Stimulated activated CD4-positive, alpha-beta T cell treated with anti-CD3 and anti-CD28 coated beads, Interleukin-4, amount 100 ng/mL, for 24 hours (primary cell): Measurements from ENCODE around the gene SORBS1.
"Not testable (repeated sequence)": the region's sequence is repeated elsewhere in the genome, so short reads cannot be mapped to it uniquely, and the experiment has no call there.

Experiments
- DNase-seq: peaks from one replicate; pipeline ENCODE4 v3.0.0-alpha.2; 2020

Gene SORBS1

DNA sequence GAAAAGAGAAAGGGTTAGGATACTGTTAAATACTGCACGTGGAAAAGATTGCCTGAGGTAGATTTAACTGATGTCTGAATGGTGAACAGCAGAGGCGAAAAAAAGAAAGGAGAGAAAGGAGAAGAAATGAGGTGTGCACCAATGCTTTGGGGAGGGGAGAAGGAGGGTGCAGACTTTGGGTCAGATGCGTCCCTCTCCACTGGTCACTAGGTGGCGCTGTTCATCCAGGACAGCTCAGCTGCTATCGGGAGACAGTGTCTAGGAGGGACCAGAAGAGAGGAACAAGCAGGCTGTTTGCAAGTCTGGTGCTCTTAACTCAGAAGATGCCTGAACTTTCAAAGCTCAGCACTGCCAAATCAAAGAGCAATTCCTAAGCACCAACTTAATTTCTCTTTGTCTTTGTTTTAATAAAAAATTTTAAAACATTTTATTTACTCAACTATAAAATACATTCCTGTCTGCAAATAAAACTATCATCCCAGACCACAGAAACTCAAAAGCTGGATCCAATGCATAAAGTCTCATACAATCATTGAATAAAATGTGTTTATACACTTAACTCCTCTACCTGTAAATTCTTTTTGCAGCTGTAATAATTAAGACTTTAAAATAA is 186.5 kb downstream of the SORBS1 start:
- DNase-seq: peak; percentile 59

- no peak for DNase-seq
Observed at GRCh38 chr10:95373660-95374059, 187.5 kb downstream of the SORBS1 start.

GRCh38 chr10:95364342-95364741 is 196.8 kb downstream of the SORBS1 start:
- no peak for DNase-seq

- peak; percentile 52 for DNase-seq
Observed at GRCh38 chr10:95363303-95363912, 197.8 kb downstream of the SORBS1 start.

- no peak for DNase-seq
Observed at GRCh38 chr10:95360122-95360714, 201.0 kb downstream of the SORBS1 start.

DNA sequence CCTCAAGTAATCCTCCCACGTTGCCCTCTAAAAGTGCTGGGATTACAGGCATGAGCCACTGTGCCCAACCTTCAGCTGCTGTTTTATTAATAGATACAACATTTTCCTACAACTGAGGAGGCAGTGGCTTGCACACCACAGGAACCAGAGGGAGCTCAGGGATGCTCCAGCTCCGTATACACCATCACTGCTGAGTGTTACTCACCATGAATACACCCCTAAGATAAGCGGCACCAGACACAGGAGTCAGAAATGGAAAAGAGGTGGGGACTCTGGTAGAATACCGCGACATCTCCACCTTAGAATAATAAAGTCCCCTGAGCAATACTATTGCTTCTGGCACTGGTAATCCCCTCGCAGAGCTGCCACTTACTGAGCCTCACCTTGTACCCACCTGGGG is 201.7 kb downstream of the SORBS1 start:
- DNase-seq: no peak

- no peak for DNase-seq
Observed at GRCh38 chr10:95356190-95356955, 204.8 kb downstream of the SORBS1 start.

DNA sequence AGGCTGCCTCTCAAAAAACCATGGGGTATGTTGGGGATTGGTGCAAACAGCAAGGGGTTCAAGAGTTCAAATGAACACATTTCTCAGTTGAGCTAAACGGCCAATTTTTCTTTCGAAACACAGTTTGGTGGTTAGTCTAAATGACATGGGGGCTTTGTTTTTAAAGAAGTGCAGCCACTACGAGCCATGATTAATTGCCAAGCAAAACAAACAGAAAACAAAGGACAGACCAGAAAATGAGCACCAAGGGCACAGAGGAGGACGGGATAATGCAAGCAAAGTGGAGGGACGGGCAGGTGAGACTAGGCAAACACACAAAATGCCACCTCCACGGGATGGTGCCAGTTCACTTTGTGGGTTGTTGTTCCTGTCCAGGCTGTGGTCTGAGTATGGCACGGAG is 205.9 kb downstream of the SORBS1 start:
- DNase-seq: no peak

DNA sequence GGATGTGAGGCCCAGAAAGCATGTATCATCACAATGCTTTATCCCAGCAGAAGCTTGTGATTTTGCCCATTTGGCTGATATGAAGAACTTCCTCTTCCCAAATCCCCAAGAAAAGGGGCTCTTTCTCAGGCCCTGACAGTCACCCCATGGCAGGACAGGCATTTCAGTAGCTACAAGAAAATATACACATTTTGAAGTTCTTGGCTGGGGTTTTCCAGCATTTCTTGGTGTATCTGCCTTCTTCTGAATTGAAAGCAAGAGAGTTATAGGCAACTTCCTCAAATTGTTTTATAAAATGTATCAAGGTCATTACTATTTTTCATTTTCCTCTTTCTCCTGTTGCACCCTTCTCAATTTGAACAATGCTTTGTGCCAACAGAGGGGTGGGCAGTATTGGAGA is 207.1 kb downstream of the SORBS1 start:
- DNase-seq: no peak

DNA sequence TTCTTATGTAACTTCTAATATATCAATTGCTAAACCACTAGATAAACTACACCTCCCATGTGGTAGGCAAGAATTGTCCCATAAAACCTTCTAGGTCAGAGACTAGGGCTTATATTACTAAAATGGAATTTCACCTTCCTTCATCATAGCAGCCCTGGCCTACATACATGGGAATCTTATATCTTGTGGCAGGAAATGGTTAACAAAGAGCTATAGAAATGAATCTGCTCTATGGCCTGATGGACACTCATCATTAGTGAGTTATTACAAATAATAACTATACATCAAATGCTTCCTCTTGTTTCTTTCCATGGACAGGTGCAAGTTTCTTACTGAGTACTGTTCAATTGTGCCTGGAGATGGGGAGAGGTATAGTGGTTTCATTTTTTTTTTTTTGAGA is 208.0 kb downstream of the SORBS1 start:
- no peak for DNase-seq

DNA sequence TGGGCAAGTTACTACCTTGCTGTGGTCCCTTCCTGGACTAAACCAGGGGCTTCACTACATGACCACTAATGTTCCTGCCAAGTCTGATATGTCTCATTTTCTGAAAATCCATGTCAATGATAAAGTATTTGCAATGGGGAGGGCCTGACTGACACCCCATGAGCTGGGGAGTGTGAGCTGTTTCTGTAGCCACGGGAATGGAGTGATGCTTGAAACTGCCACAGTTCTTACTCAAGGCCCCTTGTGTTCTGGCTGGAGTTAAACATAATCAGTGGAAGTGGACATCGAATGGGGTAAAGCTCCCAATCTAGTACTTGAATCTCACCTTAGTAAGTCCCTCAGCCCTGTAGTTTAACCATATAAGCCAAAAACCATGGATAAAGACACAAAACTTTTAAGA is 208.5 kb downstream of the SORBS1 start:
- no peak for DNase-seq

DNA sequence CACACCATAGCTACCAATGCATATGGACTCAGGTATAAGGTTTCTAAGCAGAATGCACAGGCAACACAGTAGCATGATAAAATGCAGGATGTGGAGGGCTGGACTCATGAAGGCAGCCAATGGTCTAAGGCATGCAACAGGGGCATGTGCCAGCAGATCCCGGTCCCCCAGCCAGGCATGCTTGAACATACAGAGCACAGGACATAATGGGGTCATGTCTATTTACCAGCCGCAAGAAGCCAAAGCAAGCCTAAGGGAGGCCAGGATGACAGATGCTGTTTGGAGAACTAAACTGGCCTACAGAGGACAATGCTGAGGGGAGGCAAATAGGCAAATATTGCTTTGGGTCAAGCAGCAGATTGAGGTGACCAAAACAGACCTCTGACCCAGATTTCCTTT is 210.3 kb downstream of the SORBS1 start:
- no peak for DNase-seq

DNA sequence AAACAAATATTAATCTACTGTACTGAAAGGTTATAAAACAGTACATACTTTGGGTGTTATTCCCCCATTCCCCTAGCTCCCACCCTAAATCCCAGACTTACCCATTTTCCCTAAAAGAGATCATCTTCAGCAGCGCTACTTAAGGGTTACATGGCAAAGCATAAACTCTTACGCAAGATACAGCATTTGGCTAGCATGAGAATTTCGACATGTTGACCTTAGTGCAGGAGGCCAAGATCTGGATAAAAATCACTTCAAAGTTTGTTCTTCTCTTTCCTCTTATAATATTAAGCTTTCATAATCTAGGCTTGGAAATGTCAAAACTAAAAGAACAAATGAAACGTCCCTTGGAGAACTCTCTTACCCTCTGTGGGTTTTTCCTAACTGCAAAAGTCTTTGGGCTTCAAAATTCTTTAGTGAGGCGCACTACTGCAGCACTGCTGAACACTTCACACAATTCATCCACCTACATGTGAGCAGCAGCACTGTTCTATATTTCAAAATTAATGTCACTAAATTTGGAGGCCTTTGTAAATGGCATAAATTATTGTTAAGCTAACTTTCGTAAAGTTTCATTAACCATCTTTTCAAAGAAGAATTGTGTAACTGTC is 210.8 kb downstream of the SORBS1 start:
- DNase-seq: no peak

DNA sequence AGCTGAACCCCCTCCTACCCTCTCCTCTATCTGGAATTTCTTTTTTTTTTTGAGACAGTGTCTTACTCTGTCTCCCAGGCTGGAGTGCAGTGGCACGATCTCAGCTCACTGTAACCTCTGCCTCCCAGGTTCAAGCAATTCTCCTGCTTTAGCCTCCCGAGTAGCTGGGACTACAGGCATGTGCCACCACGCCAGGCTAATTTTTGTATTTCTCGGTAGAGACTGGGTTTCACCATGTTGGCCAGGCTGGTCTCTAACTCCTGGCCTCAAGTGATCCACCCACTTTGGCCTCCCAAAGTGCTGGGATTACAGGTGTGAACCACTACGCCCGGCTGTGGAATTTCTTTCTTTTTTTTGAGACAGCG is 213.8 kb downstream of the SORBS1 start:
- DNase-seq: not testable (repeated sequence)

- DNase-seq: no peak
Observed at GRCh38 chr10:95346715-95347401, 214.3 kb downstream of the SORBS1 start.

- DNase-seq: no peak
Observed at GRCh38 chr10:95343573-95343972, 217.6 kb downstream of the SORBS1 start.

DNA sequence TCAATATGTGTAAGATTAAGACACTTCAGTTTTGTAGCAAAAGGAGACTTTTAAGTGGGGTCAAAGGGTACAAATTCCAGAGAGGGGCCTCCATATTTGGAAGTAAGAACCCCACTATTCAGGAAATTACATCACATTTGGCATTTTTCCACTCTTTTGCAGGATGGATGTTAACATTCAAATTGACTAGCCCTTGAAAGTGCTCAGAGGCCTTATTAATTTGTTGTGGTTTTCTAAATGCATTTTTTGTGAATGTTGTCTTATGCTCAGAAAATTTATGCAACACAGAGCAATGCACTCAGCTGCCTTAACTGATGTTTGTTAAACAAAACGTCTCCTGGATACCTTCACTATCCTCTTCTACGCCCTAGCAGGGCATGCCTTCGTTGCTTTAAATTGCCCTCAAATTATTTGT is 219.4 kb downstream of the SORBS1 start:
- no peak for DNase-seq

DNA sequence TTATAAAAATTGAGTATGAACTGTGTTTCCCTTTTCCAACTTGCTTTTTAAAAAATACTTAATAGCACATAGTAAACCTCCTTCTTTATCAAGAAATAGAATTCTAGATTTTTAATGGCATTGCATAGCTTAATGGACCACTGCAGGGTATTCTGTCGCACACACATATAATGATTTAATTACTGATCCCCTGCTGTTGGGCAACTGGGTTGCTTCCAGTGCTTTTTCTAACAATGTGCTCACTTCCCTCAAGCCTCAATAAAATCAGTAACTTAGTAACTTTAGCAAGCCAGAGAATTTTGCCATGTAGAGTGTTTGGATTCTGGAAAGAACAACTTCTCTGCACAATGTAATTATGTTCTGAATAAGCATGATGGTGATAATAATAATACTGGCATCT is 221.3 kb downstream of the SORBS1 start:
- no peak for DNase-seq

DNA sequence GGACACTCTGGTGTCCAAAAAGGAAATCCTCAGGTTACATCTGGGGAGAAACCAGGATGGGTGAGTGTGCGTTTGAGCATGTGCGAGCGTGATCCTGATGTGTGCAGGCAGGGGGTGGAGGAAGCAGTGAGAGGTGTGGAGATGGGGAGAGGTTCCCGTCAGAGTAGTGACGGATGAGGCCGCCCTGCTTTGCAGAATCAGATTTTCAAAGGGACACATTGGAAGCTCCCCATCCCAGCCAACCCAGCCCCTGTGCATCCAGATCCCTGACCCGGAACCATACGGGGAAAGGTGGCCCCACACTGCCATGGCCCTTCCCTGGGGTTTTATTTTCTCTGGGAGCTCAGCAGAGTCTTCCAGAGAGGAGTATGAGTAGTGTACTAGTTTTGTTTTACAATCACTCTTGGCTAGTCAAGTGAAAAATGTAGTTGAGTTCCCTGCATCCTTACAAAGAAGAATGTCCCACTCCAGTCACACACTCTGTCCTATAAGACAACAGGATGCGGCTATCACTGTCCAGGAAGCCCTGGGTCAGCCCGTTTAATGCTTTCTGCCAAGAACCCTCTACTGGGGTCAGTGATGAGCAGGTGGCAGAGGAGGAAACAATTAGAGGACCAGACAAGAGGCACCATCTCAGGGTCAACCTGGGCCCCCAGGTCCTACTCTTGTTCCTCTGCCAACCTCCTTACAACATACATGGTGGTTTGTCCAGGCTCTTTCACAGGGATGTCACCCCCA is 223.6 kb downstream of the SORBS1 start:
- DNase-seq: no peak

- DNase-seq: no peak
Observed at GRCh38 chr10:95336702-95337101, 224.5 kb downstream of the SORBS1 start.

- DNase-seq: no peak
Observed at GRCh38 chr10:95335933-95336699, 225.1 kb downstream of the SORBS1 start.

DNA sequence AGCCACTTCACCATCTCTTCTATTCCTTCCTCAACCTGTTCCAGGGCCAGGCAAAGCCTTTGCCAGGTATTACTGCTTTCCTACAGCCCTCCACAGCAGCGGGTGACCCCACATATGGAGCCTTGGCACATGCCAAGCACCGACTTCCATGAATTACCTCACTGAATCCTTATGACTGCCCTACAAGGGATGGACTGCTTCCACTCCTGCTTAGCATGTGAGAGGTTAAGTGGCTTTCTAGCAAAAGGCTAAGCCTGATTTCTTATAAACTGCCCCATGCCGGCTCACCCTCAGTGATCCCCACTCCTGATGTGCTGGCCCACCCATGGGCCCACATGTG is 226.4 kb downstream of the SORBS1 start:
- DNase-seq: no peak
